ENCODE data around the gene QKI.

DNA sequence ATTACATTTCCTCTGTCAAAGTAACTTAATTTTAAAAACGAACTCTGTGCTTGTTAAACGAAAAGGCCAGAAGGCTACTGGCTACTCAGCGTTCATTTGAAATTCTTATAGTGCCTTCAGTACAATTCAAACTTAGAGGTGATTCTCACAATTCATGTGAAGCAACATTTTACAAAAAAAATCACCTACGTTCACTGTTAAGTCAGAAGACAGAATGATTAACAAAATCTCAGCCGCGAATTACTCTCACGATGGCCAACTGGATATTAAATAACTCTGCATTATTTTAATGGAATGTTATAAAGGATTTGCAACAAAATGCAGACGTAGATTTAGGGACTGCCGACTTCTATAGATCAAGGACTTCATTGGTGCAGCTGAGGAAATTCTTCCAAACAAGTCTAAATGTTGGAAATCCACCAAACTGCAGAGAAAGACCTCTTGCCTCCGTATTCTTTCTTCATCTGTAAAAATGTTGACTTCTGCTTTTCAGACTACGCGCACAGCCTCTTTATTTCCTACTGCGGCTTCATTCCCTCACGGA lies 1.6 kb upstream of the QKI start:
- no peak for TF ChIP-seq POLR2A (IDR thresholded peaks at IDR 0.05)
- TF ChIP-seq, protein P1, sequence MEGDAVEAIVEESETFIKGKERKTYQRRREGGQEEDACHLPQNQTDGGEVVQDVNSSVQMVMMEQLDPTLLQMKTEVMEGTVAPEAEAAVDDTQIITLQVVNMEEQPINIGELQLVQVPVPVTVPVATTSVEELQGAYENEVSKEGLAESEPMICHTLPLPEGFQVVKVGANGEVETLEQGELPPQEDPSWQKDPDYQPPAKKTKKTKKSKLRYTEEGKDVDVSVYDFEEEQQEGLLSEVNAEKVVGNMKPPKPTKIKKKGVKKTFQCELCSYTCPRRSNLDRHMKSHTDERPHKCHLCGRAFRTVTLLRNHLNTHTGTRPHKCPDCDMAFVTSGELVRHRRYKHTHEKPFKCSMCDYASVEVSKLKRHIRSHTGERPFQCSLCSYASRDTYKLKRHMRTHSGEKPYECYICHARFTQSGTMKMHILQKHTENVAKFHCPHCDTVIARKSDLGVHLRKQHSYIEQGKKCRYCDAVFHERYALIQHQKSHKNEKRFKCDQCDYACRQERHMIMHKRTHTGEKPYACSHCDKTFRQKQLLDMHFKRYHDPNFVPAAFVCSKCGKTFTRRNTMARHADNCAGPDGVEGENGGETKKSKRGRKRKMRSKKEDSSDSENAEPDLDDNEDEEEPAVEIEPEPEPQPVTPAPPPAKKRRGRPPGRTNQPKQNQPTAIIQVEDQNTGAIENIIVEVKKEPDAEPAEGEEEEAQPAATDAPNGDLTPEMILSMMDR (IDR thresholded peaks at IDR 0.05) = no peak
